Gastrocnemius medialis (tissue), 4 donors: Measurements from ENCODE around the gene TEX51. TPM values are rescaled to one million over a fixed set of nuclear protein-coding genes. Genes with fewer than 3 reads are reported as not detected.

Source experiments
- ATAC-seq, 2 donors: fragments of 150-250 bp; one replicate each; pipeline ENCODE4 v1.9.1; 2016
- DNase-seq, 2 donors: peaks; one replicate each; pipeline ENCODE4 v3.0.0-alpha.2; 2019
- H3K27ac ChIP-seq, 4 donors: fragments of 200-600 bp; sonication (generic); 1 replicate in 1 of 4; 2 replicates in 3 of 4; pipeline ENCODE4 v1.5.1; 2016 to 2018; ENCODE audit warnings: mild to moderate bottlenecking in 2 of 4, moderate library complexity in 1 of 4
- H3K27me3 ChIP-seq, 3 donors: fragments of 200-600 bp; sonication (generic) in 2 of 3; 1 replicate in 1 of 3; 2 replicates in 2 of 3; pipeline versions ENCODE4 v1.5.1 to v1.6.0; 2016 to 2019; ENCODE audit warnings: mild to moderate bottlenecking in 1 of 3, moderate library complexity in 1 of 3
- H3K36me3 ChIP-seq, 2 donors: fragments of 200-600 bp; sonication (generic) in 1 of 2; one replicate each; pipeline ENCODE4 v1.5.1; 2017 to 2018
- H3K4me1 ChIP-seq, 2 donors: fragments of 200-600 bp; sonication (generic) in 1 of 2; one replicate each; pipeline ENCODE4 v1.5.1; 2016 to 2017; ENCODE audit warnings: mild to moderate bottlenecking in 2 of 2
- H3K4me3 ChIP-seq, 4 donors: fragments of 200-600 bp; sonication (generic) in 3 of 4; 1 replicate in 1 of 4; 2 replicates in 3 of 4; pipeline ENCODE4 v1.5.1; 2016 to 2019; ENCODE audit warnings: mild to moderate bottlenecking in 2 of 4
- H3K9me3 ChIP-seq, 3 donors: fragments of 200-600 bp; sonication (generic) in 2 of 3; 1 replicate in 1 of 3; 2 replicates in 2 of 3; pipeline ENCODE4 v1.5.1; 2016 to 2019
- POLR2A ChIP-seq, 2 donors: fragments of 450-650 bp; IDR thresholded peaks; one replicate each; pipeline ENCODE4 v1.6.1; 2017; ENCODE audit warnings: antibody characterized with exemption in 2 of 2, mild to moderate bottlenecking in 2 of 2, moderate library complexity in 2 of 2
- in situ Hi-C, 4 donors: fragments of 200-750 bp; cut with MboI; loops; one replicate each; pipeline versions ENCODE4 v1.15.0 to v1.8.0; 2017; ENCODE audit warnings: low sequenced_read_pairs in 4 of 4
- intact Hi-C: fragments of 100-400 bp; cut with DNase I; formaldehyde crosslinking; loops from one replicate; pipeline ENCODE4 v1.15.1; 2023; ENCODE audit warnings: low total_unique reads
- total RNA-seq, 4 donors: library from RNA; depleted of rRNA; stranded (reverse); fragments of >200 nt; gene quantifications; one replicate each; pipeline versions ENCODE4 v1.1.0 to v1.2.3, GENCODE V29; 2016
- TF ChIP-seq, protein P1 (sequence below), 5 experiments: fragments of 450-650 bp in 3 of 5; fragments of 200-600 bp in 2 of 5; sonication (generic) in 2 of 5; IDR thresholded peaks in 4 of 5; conservative IDR thresholded peaks in 1 of 5; 1 replicate in 4 of 5; 2 replicates in 1 of 5; pipeline ENCODE4 v1.5.1; 2016 to 2019; ENCODE audit warnings: antibody characterized with exemption in 5 of 5, mild to moderate bottlenecking in 3 of 5, moderate library complexity in 3 of 5

Gene TEX51
- total RNA-seq, 4 donors from 2014 or later, result not detected

DNA sequence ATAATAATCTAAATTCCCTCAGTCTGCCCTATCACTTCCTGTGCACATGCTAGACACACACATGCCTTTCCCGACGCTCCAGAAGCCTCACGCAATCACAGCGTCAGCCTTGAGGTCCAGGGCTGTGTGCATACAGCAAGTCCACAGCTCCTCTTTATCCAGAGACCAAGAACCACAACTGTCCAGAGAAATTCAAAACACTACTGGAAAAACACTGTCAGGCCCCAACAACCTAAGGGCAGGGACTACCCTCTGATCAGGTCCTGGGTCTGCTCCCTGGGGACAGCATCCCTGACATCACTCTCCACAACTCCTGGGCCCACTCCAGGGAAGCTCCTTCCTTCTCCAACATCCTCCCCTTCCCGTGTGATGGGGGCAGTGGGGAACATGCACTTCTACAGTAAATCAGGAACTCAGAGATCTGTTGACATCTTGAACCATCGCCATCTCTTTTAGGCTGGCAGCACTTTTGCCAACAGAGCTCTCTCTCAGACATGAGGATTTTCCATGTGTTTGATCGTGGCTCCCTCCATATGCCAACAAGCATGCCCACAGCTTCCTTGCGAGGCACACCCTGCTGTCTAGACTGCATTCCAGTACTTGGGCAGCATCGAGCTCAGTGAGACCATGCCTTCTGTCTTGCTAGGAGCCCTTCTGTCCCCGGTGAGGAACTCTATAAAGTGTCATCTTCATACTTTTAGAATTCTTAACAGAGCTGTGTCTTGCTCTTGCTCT is 15.4 kb downstream of the TEX51 start:
- no peak overlapping the region for H3K27ac ChIP-seq
- in situ Hi-C loops, result no loop called here
- intact Hi-C loops, result no loop called here
- ATAC-seq, result no peak
- H3K4me3 ChIP-seq, result no peak overlapping the region
- peaks cover 0 to 2% (median 0%) of the 10 kb centered on the region in 3 donors for H3K27me3 ChIP-seq
- no peaks in the 10 kb centered on the region for H3K36me3 ChIP-seq
- no peaks in the 10 kb centered on the region for H3K4me1 ChIP-seq
- no peaks in the 10 kb centered on the region for H3K9me3 ChIP-seq
- TF ChIP-seq, protein P1, sequence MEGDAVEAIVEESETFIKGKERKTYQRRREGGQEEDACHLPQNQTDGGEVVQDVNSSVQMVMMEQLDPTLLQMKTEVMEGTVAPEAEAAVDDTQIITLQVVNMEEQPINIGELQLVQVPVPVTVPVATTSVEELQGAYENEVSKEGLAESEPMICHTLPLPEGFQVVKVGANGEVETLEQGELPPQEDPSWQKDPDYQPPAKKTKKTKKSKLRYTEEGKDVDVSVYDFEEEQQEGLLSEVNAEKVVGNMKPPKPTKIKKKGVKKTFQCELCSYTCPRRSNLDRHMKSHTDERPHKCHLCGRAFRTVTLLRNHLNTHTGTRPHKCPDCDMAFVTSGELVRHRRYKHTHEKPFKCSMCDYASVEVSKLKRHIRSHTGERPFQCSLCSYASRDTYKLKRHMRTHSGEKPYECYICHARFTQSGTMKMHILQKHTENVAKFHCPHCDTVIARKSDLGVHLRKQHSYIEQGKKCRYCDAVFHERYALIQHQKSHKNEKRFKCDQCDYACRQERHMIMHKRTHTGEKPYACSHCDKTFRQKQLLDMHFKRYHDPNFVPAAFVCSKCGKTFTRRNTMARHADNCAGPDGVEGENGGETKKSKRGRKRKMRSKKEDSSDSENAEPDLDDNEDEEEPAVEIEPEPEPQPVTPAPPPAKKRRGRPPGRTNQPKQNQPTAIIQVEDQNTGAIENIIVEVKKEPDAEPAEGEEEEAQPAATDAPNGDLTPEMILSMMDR (IDR thresholded peaks at IDR 0.05 in 4 of 5, conservative IDR thresholded peaks at IDR 0.05 in 1 of 5), result no peak
- no peak for TF ChIP-seq POLR2A (IDR thresholded peaks at IDR 0.05)
- DNase-seq, result no peak

DNA sequence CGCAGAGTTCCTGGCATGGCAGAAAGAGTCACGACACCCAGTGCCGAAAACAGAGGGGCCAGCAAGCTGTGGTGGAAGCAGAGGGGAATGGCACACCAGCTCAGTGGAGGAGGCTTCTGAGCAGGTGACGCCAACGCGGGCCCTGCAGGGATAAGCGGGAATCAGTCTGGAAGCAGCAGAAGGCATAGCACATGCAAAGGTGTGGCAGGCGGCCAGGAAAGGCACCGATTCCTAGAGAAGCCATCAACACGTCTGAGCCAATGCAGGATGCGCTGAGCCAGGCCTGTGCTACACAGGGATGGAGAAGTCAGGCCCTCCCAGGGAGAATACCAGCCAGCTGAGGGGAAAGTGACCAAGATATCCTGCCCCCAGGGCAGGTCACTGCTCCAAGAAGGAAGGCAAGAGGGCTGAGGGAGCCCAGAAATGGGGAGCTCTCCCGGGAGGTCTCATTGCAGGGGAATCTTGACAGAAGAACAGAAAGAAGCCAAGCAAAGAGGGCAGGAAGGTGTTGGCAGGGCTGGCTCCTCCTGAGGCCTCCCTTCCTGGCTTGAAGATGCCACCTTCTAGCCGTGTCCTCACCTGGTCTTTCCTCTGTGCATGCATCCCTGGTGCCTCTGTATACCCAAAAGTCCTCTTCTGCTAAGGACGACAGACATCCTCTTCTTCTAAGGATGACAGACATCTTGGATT is 16.3 kb downstream of the TEX51 start:
- no peaks in the 10 kb centered on the region for H3K4me1 ChIP-seq
- no peaks in the 10 kb centered on the region for H3K36me3 ChIP-seq
- DNase-seq (no peak), ATAC-seq (no peak)
- TF ChIP-seq POLR2A (IDR thresholded peaks at IDR 0.05), result no peak
- TF ChIP-seq, protein P1 (IDR thresholded peaks at IDR 0.05 in 4 of 5, conservative IDR thresholded peaks at IDR 0.05 in 1 of 5), result no peak
- intact Hi-C loops, result no loop called here
- peaks cover 0 to 2% (median 0%) of the 10 kb centered on the region in 3 donors for H3K27me3 ChIP-seq
- in situ Hi-C loops, result no loop called here
- no peaks in the 10 kb centered on the region for H3K9me3 ChIP-seq
- H3K27ac ChIP-seq, result no peak overlapping the region
- H3K4me3 ChIP-seq, result no peak overlapping the region

DNA sequence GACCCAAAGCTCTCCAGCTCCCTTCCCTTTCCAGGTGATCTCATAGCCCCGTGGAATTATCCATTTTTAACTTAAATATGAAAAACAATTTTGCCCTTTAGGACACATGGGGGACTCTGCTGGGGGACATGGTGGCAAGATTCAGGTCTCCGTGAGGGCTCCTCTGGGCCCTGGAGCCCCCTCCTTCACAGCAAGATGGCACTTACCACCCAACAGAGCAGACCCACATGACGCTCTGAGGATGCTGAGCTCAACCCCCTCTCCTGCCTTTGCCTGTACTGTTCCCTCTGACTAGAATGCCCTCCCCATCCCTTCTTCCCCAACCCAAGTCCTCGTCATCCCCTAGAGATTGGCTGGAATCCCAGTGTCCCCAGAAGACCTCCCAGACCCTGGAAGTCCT is 17.2 kb downstream of the TEX51 start:
- H3K27me3 ChIP-seq, result peaks cover 0 to 2% (median 0%) of the 10 kb centered on the region in 3 donors
- no peaks in the 10 kb centered on the region for H3K36me3 ChIP-seq
- DNase-seq (no peak), ATAC-seq (no peak)
- intact Hi-C loops (no loop called here), in situ Hi-C loops (no loop called here)
- H3K4me1 ChIP-seq, result no peaks in the 10 kb centered on the region
- TF ChIP-seq POLR2A (IDR thresholded peaks at IDR 0.05), result no peak
- TF ChIP-seq, protein P1 (IDR thresholded peaks at IDR 0.05 in 4 of 5, conservative IDR thresholded peaks at IDR 0.05 in 1 of 5), result no peak
- no peak overlapping the region for H3K27ac ChIP-seq
- H3K9me3 ChIP-seq, result no peaks in the 10 kb centered on the region
- H3K4me3 ChIP-seq, result no peak overlapping the region

DNA sequence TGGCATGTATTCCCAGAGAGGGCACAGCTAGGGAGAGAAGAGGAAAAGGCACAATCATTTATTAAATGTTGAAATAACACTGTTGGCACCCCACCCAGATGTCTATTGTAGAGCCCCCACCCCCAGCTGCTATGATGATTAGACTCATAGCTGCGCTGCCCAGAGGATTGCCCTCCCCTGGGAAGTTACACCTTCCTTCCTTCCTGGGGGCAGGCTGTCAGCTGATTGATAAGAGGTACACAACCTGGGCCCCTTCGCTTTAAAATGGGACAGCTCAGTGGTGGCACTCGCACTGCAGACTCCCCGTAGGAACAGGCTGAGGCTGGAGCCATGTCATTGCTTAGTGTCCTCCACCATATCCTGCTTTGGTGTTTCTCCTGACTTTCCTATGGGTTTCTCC is 18.1 kb downstream of the TEX51 start:
- intact Hi-C loops, result no loop called here
- Histone ChIP-seq H3K27me3 (peaks cover 0 to 2% (median 0%) of the 10 kb centered on the region in 3 donors), H3K4me1 (no peaks in the 10 kb centered on the region), H3K27ac (no peak overlapping the region), H3K4me3 (no peak overlapping the region), H3K36me3 (no peaks in the 10 kb centered on the region), H3K9me3 (no peaks in the 10 kb centered on the region)
- no peak for TF ChIP-seq POLR2A (IDR thresholded peaks at IDR 0.05)
- TF ChIP-seq, protein P1 (IDR thresholded peaks at IDR 0.05 in 4 of 5, conservative IDR thresholded peaks at IDR 0.05 in 1 of 5), result no peak
- no peak for DNase-seq
- in situ Hi-C loops, result no loop called here
- ATAC-seq, result no peak
